NCI-H2196 (cell line): ENCODE data around the gene RUNDC3A.
A peak's percentile ranks its signal among the peaks of the same experiment; 100 is the strongest.

ENCODE experiments used
- DNase-seq: peaks from one replicate; lab custom pipeline; 2025; ENCODE audit not compliant: unreplicated experiment; lab: John Stamatoyannopoulos, UW

Gene RUNDC3A

DNA sequence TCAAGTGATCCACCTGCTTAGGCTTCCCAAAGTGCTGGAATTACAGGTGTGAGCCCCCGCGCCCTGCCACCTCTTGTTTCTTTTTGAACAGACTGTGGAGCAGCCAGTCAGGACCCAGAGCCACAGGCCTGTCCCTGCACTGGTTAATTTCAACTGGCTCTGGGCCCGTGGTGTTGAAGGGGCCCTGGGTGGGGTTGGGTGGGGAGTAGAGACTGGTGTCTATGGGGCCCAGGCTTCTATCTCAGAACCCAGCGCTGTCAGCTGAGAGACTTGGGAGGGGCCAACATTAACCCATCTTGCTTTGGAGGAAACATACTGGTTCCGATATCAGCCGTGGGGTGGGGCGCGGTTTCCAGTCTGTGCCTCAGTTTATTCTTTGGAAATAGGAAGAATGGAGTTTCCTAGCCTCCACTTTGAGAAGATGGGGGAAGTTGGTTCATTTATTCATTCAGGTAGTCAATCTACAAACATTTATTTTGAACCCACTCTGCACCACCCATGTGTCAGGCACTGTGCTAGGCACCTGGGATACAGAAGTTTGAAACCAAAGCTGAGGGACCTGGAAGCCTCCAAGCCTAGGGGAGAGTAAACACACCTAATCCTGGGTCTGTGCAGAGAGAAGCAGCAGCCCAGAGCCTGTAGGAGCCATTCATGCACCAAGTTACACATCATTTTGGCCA is 24.9 kb upstream of the RUNDC3A start:
- no peak for DNase-seq

DNA sequence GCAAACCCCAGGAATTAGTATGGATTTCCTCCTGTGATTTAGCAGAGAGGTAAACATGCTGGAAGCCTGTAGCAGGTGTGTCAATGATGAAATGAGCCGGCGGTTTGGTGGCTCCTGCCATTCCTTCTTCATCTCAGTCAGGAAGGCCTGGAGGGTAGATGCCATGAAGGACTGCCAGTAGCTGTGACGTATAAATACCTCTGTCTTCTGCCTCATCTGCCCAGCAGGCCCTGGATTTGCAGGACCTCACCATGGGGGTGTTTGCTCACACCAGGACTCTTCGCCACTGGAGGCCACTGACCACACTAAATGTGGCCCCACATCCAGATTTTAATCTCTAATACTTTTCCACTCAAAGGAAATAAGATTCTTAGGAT is 24.4 kb upstream of the RUNDC3A start:
- no peak for DNase-seq

DNA sequence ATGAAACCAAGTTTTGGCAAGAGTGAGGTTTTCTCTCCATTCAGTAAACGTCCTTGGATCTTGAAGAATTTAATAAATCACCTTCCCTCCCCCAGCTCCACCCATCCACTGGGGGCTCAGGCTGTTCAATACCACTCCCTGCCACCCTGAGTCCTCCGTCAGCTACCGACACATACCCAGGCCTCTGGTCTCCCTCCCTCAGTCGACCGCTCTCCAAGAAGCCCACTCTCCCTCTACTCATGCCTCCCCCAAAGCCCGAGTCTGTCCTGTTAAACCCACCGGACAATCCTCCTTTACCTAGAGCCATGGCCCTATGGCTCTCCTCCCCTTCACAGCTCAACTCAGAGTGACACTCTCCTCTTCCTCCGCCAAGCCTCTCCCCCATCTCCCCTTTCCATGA is 20.8 kb upstream of the RUNDC3A start:
- DNase-seq: no peak

DNA sequence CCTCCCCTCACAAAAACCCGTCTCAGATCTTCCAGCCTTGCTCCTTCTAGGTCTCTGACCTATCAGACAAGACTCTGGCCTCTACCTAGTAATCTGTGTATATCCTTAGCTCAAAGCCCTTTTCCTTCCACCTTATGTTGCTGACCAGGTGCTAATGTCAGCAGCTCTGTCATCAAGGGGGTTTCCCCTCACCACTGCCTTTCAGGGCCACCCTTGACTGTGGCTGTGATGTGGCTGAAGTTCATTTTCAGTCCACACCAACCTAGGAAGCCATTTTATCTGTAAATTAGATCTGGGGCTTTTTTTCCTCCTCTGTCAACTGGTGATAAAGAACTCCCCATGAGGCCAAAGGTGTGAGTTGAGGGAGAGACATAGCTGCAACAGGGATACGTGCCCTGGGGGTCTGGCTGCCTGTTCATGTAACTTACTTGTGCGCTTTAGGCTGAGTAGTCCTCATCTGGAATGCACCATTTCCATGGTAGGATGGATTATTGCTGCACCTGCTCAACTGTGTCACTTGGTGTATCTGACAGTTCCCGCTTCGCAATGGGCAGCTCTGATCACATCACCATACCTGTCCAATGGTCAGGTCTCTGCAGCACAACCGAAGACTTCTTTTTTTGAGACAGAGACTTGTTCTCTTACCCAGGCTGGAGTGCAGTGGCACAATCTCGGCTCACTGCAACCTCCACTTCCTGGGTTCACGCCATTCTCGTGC is 14.7 kb upstream of the RUNDC3A start:
- no peak for DNase-seq

DNA sequence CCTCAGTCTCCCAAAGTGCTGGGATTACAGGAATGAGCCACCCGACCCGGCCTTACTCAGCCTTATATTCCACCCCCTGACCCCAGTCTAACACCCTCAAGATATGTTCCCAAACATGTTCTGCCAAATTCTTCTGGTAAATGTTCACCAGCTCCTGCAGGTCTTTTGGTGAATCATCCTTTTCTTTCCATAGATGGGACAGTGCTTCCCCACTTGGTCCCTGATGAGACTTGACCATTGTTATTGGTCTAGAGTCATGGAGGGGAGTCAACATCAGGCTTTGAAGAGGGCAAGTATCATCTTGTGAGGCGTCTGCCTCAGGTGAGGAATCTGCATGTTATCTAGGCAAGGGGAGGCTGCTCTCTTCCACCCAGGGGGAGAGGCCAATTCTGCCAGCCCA is 10.4 kb upstream of the RUNDC3A start:
- no peak for DNase-seq

DNA sequence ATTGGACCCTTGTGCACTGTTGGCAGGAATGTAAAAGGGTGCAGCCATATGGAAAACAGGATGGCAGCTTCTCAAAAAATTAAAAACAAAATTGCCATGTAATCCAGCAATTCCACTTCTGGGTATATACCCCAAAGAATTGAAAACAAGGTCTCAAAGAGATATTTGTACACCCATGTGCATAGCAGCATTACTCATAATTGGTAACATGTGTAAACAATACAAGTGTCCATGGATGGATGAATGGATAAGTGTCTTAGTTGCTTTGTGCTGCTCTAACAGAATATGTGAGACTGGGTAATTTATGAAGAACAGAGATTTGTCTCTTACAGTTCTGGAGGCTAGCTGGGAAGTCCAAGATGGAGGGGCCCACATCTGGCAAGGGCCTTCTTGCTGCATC is 3.8 kb upstream of the RUNDC3A start:
- no peak for DNase-seq

DNA sequence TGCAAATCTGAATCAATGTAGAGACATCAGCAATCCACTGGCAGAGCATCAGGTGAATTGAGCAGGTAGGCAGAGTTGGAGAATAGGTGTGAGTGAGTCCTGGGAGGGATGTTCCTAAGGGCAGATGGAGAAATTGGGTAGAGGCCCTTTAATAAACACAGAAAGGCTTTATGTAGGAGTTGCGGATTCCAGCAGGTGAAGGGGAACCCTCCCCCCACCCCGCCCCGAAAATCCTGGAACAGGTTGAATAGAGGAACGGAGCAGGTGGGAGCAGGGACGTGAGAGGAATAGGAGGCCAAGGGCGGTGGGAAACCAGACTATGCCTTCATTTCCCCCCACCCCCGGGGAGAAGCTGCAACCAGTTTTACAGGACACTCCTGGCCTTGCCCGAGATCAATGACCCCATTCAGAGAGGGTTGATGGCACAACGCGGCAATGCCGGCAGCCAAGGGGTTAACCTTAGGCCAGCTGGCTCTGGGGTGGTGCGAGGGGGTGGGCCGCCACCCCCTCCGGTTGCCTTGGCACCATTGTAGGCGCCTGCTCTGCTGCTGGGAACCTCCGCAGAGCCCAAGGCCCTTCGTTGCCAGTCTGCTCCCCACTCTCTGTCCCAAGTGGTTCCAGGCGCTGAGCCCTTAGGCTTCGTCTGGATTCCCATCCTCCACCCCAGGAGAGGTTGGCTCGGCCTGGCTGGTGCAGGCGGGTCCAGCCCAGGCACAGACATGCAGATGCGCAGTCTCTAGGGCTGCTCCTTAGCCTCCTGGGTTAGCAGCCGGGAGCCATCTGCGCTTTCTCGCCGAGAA is 814 bp upstream of the RUNDC3A start:
- peak; percentile 87 for DNase-seq

DNA sequence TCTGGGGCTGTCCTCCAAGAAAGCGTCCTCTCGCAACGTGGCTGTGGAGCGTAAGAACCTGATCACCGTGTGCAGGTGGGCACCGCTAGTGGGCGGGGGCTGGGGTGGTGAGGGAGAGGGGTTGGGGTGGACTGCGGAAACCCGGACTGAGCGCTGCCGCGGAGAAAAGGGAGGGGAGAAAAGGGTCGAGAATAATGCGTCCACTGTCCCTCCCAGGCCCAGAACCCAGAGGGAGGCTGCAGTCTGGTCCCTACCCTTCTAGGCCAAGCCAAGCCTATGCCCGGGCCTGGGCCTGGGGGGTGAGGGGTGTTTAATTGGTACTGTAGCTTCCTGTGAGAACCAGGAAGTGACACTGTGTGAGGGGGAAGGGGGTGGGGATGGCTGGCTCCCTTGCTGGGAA is 464 bp downstream of the RUNDC3A start:
- peak; percentile 26 for DNase-seq

DNA sequence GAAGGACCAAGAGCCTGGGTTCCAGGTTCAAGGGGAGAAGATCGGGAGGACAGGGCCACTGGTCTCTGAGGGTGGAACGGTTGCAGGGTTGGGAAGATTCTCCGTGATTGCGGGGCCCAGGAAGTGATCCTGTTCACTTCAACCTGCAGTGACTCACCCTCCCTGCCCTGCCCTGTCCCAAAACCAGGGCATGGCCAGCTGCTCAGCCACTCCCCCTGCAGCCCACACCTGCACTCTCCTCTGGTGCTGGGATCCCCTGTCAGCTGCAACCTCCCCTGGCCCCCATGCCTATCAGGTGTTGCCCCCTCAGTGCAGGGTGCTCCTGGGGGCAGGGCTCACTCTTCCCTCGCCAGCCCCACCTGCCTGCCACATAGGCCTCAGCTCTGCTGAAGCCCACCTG is 1.1 kb downstream of the RUNDC3A start:
- DNase-seq: no peak

DNA sequence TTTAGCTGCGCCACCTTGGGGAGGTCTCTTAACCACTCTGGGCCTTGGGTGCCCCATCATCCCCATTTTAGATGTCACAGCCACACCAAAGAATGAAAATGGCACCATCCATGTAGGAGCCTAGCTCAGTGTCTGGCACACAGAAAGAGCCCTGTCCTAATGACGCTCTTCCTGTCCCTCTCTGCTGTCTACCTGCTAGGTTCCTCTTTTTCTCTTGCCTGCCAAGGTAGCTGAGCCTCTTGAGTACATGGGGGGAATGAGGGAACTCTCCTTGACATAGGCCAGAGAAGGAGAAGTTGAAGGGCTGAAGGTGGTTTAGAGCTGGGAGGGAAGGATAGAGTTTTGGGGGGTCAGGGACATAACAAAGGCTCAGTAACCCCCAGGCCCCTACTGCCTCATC is 1.8 kb downstream of the RUNDC3A start:
- DNase-seq: no peak

DNA sequence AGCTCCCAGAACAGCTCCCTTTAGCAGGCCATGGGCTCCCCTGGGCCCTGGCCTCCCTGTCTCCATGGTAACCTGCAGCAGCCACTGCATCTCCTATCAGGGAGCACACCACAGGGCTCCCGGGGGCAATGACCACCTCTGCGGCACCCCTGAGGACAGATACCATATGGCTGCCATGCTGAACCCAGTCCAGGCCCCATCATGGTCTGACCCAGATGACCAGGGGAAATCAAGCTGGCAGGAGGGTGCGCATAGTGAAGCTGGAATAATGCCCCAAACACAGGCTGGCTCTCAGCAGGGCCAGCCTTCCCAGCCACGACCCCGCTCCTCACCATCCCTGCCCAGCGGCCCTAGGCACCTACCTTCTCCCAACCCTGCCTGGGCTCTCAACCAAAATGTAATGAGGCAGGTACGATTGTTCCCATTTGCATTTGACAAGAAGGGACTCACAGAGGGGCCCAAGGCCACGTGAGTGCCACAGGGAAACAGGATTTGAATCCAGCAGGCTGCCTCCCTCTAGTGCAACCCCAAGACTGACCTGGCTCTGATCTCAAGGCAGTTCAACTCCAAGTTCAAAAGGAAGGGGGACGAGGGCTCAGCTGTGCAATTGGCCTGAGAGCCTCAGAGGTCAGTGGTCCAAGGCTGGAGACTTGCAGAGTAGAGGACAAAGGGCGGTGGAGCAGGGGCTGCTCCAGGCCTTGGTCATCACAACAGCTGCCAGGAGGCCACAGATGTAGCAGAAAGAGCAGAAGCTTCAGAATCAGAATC is 2.4 kb downstream of the RUNDC3A start:
- DNase-seq: no peak

DNA sequence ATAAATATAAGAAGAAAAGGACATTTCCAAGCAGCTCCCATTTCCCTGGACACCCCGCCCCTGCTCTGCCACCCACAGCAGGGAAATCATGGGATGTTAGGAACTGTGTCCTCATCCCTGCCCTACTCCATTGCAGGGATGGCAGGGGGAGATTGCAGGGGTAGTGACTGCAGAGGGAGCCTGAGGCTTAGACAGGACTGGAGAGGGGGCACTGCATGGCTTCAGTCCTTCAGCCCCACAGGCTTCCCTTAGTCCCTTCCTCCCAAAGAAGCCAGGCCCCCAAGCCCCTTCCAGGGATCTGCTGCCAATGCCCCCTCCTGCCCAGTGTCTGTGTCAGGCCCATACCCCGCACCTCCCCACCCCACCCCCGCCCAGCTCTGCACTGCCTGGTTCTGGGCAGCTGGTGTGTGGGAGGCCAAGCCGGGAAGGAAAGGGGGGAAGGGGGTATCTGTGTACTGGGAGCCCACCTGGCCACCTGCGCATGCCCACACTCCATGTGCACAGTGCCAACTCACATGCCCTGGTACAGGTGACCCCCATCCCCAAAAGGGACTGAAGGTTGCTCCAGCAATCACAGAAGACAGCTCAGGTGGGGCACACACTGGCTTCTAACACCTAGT is 3.3 kb downstream of the RUNDC3A start:
- DNase-seq: no peak

DNA sequence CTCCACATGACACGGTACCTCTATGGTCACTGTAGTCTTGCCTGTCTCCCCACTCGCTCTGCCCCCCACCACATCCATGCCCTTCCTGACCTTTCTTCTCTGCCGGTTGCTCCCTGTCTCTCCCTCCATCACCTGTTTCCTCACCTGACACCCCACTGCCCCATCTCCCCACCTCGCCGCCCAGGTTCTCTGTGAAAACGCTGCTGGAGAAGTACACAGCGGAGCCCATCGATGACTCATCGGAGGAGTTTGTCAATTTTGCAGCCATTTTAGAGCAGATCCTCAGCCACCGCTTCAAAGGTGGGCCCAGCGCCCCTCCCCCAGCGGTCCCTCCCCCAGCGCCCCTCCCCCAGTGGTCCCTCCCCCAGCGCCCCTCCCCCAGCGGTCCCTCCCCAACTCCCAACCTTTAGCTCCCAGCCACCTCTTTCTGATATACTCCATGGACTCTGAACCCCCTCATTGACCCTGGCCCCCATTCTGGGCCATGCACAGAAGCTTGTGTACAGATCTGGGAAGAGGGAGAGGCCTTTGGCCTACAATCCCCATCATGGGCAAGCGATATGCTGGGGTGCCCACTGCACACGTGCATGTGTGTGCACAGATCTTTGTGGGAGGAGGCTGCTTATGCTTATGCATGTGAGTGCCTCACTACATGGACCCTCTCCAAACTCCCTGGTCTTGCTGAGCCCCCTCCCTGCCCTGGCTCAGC is 4.1 kb downstream of the RUNDC3A start:
- DNase-seq: no peak

DNA sequence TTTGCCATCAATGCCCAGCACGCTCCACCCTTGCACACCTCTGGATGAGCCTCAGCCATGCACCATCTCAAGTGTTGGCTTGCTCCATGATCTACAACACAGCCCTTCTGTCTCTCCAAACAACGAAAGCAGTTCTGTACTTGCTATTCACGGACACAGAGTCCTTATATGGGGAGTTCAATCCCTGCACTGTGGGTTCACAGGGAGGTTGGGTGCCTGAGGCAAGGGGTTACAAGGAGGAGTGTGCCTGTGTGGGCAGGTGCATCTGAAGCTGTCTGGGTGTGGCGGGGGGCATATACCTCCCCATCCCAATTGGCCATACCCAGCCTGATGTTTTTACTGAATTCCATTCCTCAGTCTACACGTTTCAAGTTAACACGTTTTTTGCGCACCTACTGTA is 5.6 kb downstream of the RUNDC3A start:
- DNase-seq: no peak

DNA sequence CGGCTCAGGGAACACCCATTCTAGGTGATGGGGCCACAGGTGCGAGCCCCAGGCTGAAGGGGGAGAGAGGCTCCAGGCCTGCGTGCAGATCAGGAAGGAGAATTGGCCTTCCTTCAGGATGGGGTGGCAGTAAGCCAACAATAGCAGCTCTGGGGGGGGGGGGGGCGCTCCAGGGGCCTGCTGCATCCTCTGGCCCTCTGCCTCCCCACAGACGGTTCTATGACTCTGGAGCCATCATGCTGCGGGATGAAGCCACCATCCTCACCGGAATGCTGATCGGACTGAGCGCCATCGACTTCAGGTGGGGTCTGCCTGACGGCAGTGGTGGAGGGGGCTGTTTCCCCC is 6.1 kb downstream of the RUNDC3A start:
- DNase-seq: peak; percentile 8

DNA sequence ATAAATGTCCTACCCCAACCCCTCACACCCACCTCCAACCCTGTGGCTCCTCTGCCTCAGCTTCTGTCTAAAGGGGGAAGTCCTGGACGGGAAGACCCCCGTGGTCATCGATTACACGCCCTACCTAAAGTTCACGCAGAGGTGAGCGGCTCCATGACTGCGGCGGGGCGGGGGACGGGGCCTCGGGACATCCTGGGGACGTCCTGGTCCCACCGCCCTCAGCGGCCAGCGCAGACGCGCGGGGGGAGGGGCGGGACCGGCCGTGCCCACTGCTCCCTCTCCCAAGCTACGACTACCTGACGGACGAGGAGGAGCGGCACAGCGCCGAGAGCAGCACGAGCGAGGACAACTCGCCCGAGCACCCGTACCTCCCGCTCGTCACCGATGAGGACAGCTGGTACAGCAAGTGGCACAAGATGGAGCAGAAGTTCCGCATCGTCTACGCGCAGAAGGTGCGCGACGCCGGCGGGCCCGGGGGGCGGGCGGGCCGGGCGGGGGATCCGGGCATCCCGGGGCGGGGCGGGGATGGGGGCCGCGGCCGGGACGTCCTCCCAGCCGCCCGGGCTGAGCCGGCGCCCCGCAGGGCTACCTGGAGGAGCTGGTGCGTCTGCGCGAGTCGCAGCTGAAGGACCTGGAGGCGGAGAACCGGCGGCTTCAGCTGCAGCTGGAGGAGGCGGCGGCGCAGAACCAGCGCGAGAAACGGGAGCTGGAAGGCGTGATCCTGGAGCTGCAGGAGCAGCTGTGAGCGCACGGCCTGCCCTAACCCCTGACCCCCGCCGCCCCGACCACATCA is 6.7 kb downstream of the RUNDC3A start:
- DNase-seq: peak; percentile 77

DNA sequence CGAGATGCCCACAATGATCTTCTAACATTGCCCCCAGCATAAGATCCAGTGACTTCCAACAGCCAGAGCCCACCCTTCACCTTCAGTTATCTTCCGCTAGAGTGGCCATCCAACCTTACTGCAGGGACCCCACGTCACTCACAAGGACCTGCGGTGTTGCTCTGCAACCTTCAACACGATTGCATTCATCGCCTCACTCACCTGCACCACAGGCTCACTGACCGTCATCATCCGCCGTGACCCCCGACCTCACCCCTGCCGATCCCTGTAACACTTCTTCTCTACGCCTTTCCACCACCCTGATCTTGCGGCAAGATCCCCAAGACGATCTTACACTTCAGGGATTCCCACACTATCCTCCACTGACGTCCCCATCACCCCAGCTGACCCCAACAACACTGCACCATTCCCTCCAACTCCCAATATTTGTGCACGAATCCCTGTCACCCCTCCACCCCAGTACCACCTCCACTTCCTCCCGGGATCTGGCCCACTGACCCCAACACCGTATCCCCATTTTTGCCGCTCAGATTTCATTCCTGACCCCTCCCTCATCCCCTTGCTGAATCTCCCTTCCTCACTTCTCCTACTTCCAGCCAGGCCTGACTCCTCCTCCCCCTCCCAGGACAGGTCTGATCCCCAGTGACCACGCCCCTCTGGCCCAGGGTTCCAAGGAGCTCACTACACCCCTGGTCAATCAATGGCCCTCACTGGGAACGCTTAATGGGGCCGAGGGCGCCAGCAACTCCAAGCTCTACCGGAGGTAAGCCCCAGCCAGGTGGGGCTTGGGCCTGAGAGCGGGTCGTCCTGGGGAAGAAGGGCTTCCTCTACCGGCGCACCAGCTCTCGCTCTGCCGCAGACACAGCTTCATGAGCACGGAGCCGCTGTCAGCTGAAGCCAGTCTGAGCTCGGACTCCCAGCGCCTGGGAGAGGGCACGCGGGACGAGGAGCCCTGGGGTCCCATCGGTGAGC is 7.6 kb downstream of the RUNDC3A start:
- no peak for DNase-seq

DNA sequence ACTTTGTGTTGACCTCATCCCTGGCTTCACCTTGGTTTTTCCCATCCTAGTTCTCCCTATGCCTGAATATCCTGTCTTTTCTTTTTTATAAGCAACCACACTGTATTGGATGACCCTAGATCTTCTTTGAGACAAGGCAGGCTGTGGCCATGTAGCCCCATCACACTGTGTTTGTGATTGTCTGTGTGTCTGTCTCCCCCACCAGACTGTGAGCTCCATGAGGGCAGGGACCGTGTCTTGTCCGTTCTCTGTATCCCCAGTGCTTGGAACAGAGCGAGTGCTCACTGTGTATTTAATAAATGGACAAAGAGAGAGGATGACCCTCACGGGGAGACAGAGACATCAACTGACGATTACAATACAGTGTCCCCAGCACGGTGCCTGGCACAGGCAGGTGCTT is 9.1 kb downstream of the RUNDC3A start:
- no peak for DNase-seq
